ENCODE data around the gene KARS1. TPM values are rescaled to one million over a fixed set of nuclear protein-coding genes. Genes with fewer than 3 reads are reported as not detected.

Gene KARS1
- 110 to 117 TPM (median 114 TPM) in 3 replicates for total RNA-seq

DNA sequence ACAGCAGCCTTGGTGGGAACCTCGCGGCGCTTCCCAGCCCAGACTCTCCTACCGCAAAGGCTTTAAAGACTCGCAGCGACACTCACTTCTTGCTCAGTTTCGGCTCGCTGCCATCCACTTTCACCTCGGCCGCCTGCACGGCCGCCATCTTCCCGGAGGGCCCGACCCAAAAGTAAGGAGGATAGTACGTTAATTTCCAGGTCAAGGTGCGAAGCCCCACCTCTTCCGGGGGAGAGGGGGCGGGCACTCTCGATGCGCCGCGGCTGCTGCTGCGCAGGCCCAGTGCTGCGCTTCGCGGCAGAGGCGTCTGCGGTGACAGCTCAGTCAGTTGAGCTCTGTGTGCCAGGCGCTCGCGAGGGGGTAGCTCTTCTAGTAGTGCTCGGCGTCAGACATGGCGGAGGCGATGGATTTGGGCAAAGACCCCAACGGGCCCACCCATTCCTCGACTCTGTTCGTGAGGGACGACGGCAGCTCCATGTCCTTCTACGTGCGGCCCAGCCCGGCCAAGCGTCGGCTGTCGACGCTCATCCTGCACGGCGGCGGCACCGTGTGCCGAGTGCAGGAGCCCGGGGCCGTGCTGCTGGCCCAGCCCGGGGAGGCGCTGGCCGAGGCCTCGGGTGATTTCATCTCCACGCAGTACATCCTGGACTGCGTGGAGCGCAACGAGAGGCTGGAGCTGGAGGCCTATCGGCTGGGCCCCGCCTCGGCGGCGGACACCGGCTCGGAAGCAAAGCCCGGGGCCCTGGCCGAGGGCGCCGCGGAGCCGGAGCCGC lies at the start of gene KARS1, which contains the start of gene TERF2IP:
Gene KARS1 (minus strand): TSS at position 174 of the 773 bp plus-strand sequence. CDS start 26 bp downstream, at position 148.
Gene TERF2IP (plus strand): TSS at position 282 of the 773 bp plus-strand sequence. CDS start 110 bp downstream, at position 392.
- TF ChIP-seq CTCF (IDR thresholded peaks at IDR 0.05; ENCODE audit: unreplicated experiment), result no peak
- DNase-seq (ENCODE audit: low spot score in 2 of 2, unreplicated experiment in 2 of 2), result peak; percentile 72 to 89
- Mint-ChIP-seq H3K36me3 (peaks cover 3% of the 10 kb centered on the region), H3K4me1 (peaks cover 44% of the 10 kb centered on the region), H3K27me3 (ENCODE audit: low read depth) (no peaks in the 10 kb centered on the region), H3K9me3 (no peaks in the 10 kb centered on the region), H3K27ac (peak within 1 kb of the TSS; percentile 99), H3K4me3 (peak within 1 kb of the TSS; percentile 100)

DNA sequence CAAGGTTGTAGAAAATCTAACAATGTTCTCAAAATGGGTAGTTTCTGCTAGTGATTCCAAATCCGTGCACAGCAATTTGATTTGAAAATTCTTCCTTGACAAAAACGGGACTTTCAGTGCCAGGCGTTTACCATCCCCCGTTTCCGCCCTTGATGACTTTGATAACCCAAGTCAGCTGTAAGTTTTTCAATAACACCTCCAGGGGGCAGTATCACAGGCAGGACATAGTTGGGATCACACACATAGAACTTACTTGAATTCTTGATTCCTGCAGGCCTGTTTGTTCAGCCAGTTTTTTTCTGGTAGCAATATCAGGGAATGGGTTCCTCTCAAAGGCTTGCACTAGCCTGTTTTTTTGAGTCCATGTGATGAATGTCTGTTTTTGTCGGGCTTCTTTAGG lies 48.2 kb upstream of the KARS1 start:
- no peaks in the 10 kb centered on the region for H3K4me1 Mint-ChIP-seq
- H3K9me3 Mint-ChIP-seq, result peaks cover 4% of the 10 kb centered on the region
- no peak overlapping the region for H3K27ac Mint-ChIP-seq
- no peaks in the 10 kb centered on the region for H3K27me3 Mint-ChIP-seq (ENCODE audit: low read depth)
- no peak for DNase-seq (ENCODE audit: low spot score in 2 of 2, unreplicated experiment in 2 of 2)
- no peak overlapping the region for H3K4me3 Mint-ChIP-seq
- peak; percentile 29 for TF ChIP-seq CTCF (IDR thresholded peaks at IDR 0.05; ENCODE audit: unreplicated experiment)
- no peaks in the 10 kb centered on the region for H3K36me3 Mint-ChIP-seq

DNA sequence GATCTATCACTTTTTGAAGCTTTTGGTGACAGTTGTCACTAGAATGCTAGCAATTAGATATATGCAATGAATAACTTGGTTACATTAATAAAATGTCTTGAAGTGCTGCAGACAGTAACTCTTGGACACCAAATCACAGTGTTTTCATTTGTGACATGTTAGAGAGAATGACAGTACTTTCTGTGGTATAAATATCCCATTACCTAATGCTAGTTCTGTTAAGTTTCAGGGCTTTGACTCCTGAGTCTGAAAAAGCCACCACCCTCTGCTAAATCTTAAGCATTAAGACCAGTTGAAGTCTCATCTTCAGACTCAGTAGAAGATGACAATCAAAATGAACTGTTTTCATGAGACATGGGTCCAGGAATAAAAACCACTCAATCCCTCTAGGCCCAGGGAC lies 39.9 kb upstream of the KARS1 start:
- Mint-ChIP-seq H3K36me3 (peaks cover 16% of the 10 kb centered on the region), H3K4me1 (no peaks in the 10 kb centered on the region), H3K27me3 (ENCODE audit: low read depth) (no peaks in the 10 kb centered on the region), H3K9me3 (peaks cover 42% of the 10 kb centered on the region), H3K4me3 (no peak overlapping the region), H3K27ac (no peak overlapping the region)
- DNase-seq (ENCODE audit: low spot score in 2 of 2, unreplicated experiment in 2 of 2), result no peak
- TF ChIP-seq CTCF (IDR thresholded peaks at IDR 0.05; ENCODE audit: unreplicated experiment), result no peak

- DNase-seq (ENCODE audit: low spot score in 2 of 2, unreplicated experiment in 2 of 2), result no peak
- Mint-ChIP-seq H3K36me3 (peaks cover 17% of the 10 kb centered on the region), H3K9me3 (peaks cover 30% of the 10 kb centered on the region), H3K4me1 (no peaks in the 10 kb centered on the region), H3K27me3 (ENCODE audit: low read depth) (no peaks in the 10 kb centered on the region), H3K4me3 (no peak overlapping the region), H3K27ac (no peak overlapping the region)
- TF ChIP-seq CTCF (IDR thresholded peaks at IDR 0.05; ENCODE audit: unreplicated experiment), result no peak
Observed at GRCh38 chr16:75682308-75682707, 34.8 kb upstream of the KARS1 start.

DNA sequence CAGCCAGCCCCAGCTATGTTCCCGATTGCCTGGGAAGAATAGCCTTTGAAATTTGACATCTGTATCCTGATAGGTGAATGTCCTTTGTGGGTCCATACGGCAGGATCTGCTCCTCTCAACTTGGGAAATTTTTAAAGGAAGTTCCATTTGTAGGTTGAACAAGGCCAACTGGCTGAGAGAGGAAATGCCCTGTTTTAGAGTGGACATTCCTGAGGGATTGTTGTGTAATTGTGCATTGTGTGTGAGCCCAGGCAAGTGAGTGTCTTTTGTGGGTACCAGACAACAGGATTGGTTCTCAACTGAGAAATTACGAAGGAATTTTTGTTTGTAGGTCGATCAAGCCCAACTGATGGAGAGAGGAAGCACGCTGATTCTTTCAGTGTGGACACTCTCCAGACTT lies 31.9 kb upstream of the KARS1 start:
- TF ChIP-seq CTCF (IDR thresholded peaks at IDR 0.05; ENCODE audit: unreplicated experiment), result no peak
- peaks cover 17% of the 10 kb centered on the region for H3K36me3 Mint-ChIP-seq
- H3K27me3 Mint-ChIP-seq (ENCODE audit: low read depth), result no peaks in the 10 kb centered on the region
- no peak for DNase-seq (ENCODE audit: low spot score in 2 of 2, unreplicated experiment in 2 of 2)
- H3K4me3 Mint-ChIP-seq, result no peak overlapping the region
- no peak overlapping the region for H3K27ac Mint-ChIP-seq
- H3K9me3 Mint-ChIP-seq, result peaks cover 22% of the 10 kb centered on the region
- H3K4me1 Mint-ChIP-seq, result no peaks in the 10 kb centered on the region

All from mesothelial cell of epicardium (in vitro differentiated cells).